Neural cell (in vitro differentiated cells): ENCODE measurements around the gene MLH1. TPM values are rescaled to one million over a fixed set of nuclear protein-coding genes. Genes with fewer than 3 reads are reported as not detected.

Experiments
- H2AFZ ChIP-seq: fragments of 200-600, 300-800 bp; sonication (generic), shearing (Covaris generic); 2 replicates; pipeline ENCODE4 v1.6.0; 2014; ENCODE audit warnings: low read depth, mild to moderate bottlenecking, antibody characterized with exemption, low read length, moderate library complexity
- H3F3A ChIP-seq: fragments of 200-600 bp; shearing (Covaris generic); 2 replicates; pipeline ENCODE4 v1.6.1; 2016; ENCODE audit warnings: mild to moderate bottlenecking, moderate library complexity, mixed read lengths, antibody characterized with exemption, low read length; ENCODE audit not compliant: insufficient read depth, poor library complexity, severe bottlenecking
- H3K27ac ChIP-seq: fragments of 200-600, 300-800 bp; sonication (generic), shearing (Covaris generic); 2 replicates; pipeline ENCODE4 v1.5.1; 2014; ENCODE audit warnings: mild to moderate bottlenecking, low read length, moderate library complexity
- H3K27me3 ChIP-seq: fragments of 300-800, 200-600 bp; sonication (generic), shearing (Covaris generic); 2 replicates; pipeline ENCODE4 v1.6.0; 2014; ENCODE audit warnings: mild to moderate bottlenecking, low read depth, low read length, moderate library complexity; ENCODE audit not compliant: insufficient read depth
- H3K36me3 ChIP-seq: fragments of 300-800, 200-600 bp; sonication (generic), shearing (Covaris generic); 2 replicates; pipeline ENCODE4 v1.5.1; 2014; ENCODE audit warnings: mild to moderate bottlenecking, antibody characterized with exemption, low read length, moderate library complexity; ENCODE audit not compliant: insufficient read depth
- H3K4me2 ChIP-seq: fragments of 300-800, 200-600 bp; sonication (generic), shearing (Covaris generic); 2 replicates; pipeline ENCODE4 v1.6.0; 2014; ENCODE audit warnings: mild to moderate bottlenecking, low read length
- H3K4me3 ChIP-seq: fragments of 300-800, 200-600 bp; sonication (generic), shearing (Covaris generic); 2 replicates; pipeline ENCODE4 v1.5.1; 2014; ENCODE audit warnings: mild to moderate bottlenecking, low read length, moderate library complexity
- H3K79me2 ChIP-seq: fragments of 200-600 bp; shearing (Covaris generic); replicated peaks from 2 replicates; pipeline ENCODE4 v1.6.0; 2014; ENCODE audit warnings: mild to moderate bottlenecking, low read length, moderate library complexity; ENCODE audit not compliant: insufficient read depth
- H3K9ac ChIP-seq: fragments of 300-800, 200-600 bp; sonication (generic), shearing (Covaris generic); 2 replicates; pipeline ENCODE4 v1.6.1; 2016; ENCODE audit warnings: mild to moderate bottlenecking, low read length, mixed read lengths
- H3K9me2 ChIP-seq: fragments of 200-600 bp; shearing (Covaris generic); 2 replicates; pipeline ENCODE4 v1.6.1; 2016; ENCODE audit warnings: mild to moderate bottlenecking, low read length, mixed read lengths; ENCODE audit not compliant: insufficient read depth
- H3K9me3 ChIP-seq: fragments of 200-600, 300-800 bp; sonication (generic), shearing (Covaris generic); 2 replicates; pipeline ENCODE4 v1.6.1; 2016; ENCODE audit warnings: mild to moderate bottlenecking, mixed run types, low read length, moderate library complexity, mixed read lengths
- H4K20me1 ChIP-seq: fragments of 200-600 bp; shearing (Covaris generic); 2 replicates; pipeline ENCODE4 v1.6.1; 2016; ENCODE audit warnings: mild to moderate bottlenecking, mixed run types; ENCODE audit not compliant: insufficient read depth
- EP300 ChIP-seq: fragments of 450-650 bp; conservative IDR thresholded peaks from 2 replicates; pipeline ENCODE4 v1.6.1; 2014; ENCODE audit warnings: antibody characterized with exemption, mild to moderate bottlenecking, moderate library complexity; ENCODE audit not compliant: poor library complexity, severe bottlenecking
- EZH2 ChIP-seq: fragments of 200-600, 300-800 bp; shearing (Covaris generic), sonication (generic); IDR thresholded peaks from 2 replicates; pipeline ENCODE4 v1.6.1; 2014; ENCODE audit warnings: antibody characterized with exemption, low read length, borderline replicate concordance, mild to moderate bottlenecking; ENCODE audit not compliant: insufficient read depth, poor library complexity, severe bottlenecking
- MXI1 ChIP-seq: fragments of 450-650 bp; conservative IDR thresholded peaks from 2 replicates; pipeline ENCODE4 v1.6.1; 2014; ENCODE audit warnings: antibody characterized with exemption, mild to moderate bottlenecking; ENCODE audit not compliant: poor library complexity, severe bottlenecking
- POLR2AphosphoS5 ChIP-seq: IDR thresholded peaks from 2 replicates; pipeline ENCODE4 v1.6.1; 2012
- RAD21 ChIP-seq: fragments of 450-650 bp; conservative IDR thresholded peaks from 2 replicates; pipeline ENCODE4 v1.6.1; 2014; ENCODE audit warnings: antibody characterized with exemption, mild to moderate bottlenecking, moderate library complexity
- SMC3 ChIP-seq: fragments of 450-650 bp; conservative IDR thresholded peaks from 2 replicates; pipeline ENCODE4 v1.6.1; 2014; ENCODE audit warnings: antibody characterized with exemption, mild to moderate bottlenecking, moderate library complexity; ENCODE audit not compliant: poor library complexity
- TAF1 ChIP-seq: IDR thresholded peaks from 2 replicates; pipeline ENCODE4 v1.6.1; 2012; ENCODE audit warnings: low read depth
- polyA plus RNA-seq: library from polyadenylated mRNA; depleted of rRNA; stranded (reverse); fragments of >200 nt; gene quantifications from 2 replicates; pipeline ENCODE4 v1.2.3, GENCODE V29; 2014
- TF ChIP-seq, protein P1 (sequence below): fragments of 450-650 bp; IDR thresholded peaks from 2 replicates; pipeline ENCODE4 v1.5.1; 2014; ENCODE audit warnings: antibody characterized with exemption, mild to moderate bottlenecking, moderate library complexity; ENCODE audit not compliant: poor library complexity, severe bottlenecking
- TF ChIP-seq, protein P2 (sequence below): IDR thresholded peaks from 2 replicates; pipeline ENCODE4 v1.6.1; 2012; ENCODE audit warnings: borderline replicate concordance

Gene MLH1
- polyA plus RNA-seq, 1 donor from 2014 or later, result 73.7 TPM

DNA sequence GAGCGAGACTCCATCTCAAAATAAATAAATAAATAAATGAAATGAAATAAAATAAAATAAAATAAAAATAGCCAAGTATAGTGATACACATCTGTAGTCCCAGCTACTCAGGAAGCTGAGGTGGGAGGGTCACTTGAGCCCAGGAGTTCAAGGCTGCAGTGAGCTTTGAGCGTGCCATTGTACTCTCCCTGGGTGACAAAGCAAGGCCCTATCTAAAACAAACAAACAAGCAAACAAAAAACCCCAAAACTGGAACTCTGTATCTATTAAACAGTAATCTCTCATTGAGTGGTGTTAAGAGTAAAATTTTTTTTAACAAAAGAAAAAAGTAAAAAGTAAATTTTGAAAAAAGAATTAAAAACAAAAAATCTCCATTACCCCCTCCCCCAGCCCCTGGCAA, 21.2 kb upstream of the MLH1 start:
- Histone ChIP-seq H4K20me1 (no peaks in the 10 kb centered on the region), H3K9ac (no peak overlapping the region), H3K9me3 (no peaks in the 10 kb centered on the region), H3K79me2 (no peaks in the 10 kb centered on the region), H3K9me2 (no peaks in the 10 kb centered on the region), H2AFZ (no peak overlapping the region), H3K27ac (no peak overlapping the region), H3K36me3 (no peaks in the 10 kb centered on the region), H3K4me3 (no peak overlapping the region), H3K27me3 (no peaks in the 10 kb centered on the region), H3F3A (no peaks in the 10 kb centered on the region), H3K4me2 (no peak overlapping the region)
- TF ChIP-seq POLR2AphosphoS5 (no peak), TAF1 (no peak), MXI1 (no peak), EZH2 (no peak), EP300 (no peak), RAD21 (no peak), SMC3 (no peak)
- TF ChIP-seq, protein P1, sequence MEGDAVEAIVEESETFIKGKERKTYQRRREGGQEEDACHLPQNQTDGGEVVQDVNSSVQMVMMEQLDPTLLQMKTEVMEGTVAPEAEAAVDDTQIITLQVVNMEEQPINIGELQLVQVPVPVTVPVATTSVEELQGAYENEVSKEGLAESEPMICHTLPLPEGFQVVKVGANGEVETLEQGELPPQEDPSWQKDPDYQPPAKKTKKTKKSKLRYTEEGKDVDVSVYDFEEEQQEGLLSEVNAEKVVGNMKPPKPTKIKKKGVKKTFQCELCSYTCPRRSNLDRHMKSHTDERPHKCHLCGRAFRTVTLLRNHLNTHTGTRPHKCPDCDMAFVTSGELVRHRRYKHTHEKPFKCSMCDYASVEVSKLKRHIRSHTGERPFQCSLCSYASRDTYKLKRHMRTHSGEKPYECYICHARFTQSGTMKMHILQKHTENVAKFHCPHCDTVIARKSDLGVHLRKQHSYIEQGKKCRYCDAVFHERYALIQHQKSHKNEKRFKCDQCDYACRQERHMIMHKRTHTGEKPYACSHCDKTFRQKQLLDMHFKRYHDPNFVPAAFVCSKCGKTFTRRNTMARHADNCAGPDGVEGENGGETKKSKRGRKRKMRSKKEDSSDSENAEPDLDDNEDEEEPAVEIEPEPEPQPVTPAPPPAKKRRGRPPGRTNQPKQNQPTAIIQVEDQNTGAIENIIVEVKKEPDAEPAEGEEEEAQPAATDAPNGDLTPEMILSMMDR, result no peak
- TF ChIP-seq, protein P2, sequence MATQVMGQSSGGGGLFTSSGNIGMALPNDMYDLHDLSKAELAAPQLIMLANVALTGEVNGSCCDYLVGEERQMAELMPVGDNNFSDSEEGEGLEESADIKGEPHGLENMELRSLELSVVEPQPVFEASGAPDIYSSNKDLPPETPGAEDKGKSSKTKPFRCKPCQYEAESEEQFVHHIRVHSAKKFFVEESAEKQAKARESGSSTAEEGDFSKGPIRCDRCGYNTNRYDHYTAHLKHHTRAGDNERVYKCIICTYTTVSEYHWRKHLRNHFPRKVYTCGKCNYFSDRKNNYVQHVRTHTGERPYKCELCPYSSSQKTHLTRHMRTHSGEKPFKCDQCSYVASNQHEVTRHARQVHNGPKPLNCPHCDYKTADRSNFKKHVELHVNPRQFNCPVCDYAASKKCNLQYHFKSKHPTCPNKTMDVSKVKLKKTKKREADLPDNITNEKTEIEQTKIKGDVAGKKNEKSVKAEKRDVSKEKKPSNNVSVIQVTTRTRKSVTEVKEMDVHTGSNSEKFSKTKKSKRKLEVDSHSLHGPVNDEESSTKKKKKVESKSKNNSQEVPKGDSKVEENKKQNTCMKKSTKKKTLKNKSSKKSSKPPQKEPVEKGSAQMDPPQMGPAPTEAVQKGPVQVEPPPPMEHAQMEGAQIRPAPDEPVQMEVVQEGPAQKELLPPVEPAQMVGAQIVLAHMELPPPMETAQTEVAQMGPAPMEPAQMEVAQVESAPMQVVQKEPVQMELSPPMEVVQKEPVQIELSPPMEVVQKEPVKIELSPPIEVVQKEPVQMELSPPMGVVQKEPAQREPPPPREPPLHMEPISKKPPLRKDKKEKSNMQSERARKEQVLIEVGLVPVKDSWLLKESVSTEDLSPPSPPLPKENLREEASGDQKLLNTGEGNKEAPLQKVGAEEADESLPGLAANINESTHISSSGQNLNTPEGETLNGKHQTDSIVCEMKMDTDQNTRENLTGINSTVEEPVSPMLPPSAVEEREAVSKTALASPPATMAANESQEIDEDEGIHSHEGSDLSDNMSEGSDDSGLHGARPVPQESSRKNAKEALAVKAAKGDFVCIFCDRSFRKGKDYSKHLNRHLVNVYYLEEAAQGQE, result no peak

DNA sequence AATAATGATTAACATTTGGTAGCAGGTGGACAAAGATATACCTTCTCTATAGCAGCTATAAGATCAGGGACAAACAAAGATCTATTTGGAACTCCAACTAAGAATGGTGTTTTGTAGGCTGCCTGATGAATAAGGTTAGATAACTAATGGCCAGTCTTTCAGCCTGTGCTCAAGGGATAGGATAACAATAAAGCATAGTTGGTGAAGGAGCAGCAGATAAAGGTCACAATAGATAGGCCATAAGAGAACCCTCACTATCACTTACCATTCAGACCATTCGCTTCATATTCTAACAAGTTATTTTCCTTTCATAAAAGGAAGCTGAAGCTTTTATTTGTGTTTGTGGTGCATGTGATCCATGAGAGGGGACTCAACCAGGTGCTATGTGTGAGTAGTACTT, 20.2 kb upstream of the MLH1 start:
- no peaks in the 10 kb centered on the region for H3K79me2 ChIP-seq

More for the DNA sequence above, 20.2 kb upstream of the MLH1 start:
- H2AFZ ChIP-seq, result no peak overlapping the region
- no peak overlapping the region for H3K4me3 ChIP-seq
- H4K20me1 ChIP-seq, result no peaks in the 10 kb centered on the region
- H3K9me3 ChIP-seq, result no peaks in the 10 kb centered on the region
- H3K9ac ChIP-seq, result no peak overlapping the region
- TF ChIP-seq RAD21, result no peak
- TF ChIP-seq, protein P1, result no peak
- TF ChIP-seq TAF1, result no peak
- TF ChIP-seq EZH2, result no peak
- no peak overlapping the region for H3K27ac ChIP-seq
- no peak overlapping the region for H3K4me2 ChIP-seq
- H3K36me3 ChIP-seq, result no peaks in the 10 kb centered on the region
- H3K9me2 ChIP-seq, result no peaks in the 10 kb centered on the region
- no peaks in the 10 kb centered on the region for H3F3A ChIP-seq
- H3K27me3 ChIP-seq, result no peaks in the 10 kb centered on the region
